AG04449 (cell line): ENCODE data around the gene PRKN.

Experiments used
- CTCF ChIA-PET: fragments of 350-600 bp; formaldehyde crosslinking; extraction: SDS; loops from one replicate; lab custom pipeline; 2021; ENCODE audit warnings: antibody characterized with exemption; lab: Yijun Ruan, JAX
- POLR2A ChIA-PET: fragments of 400-600, 350-600 bp; formaldehyde crosslinking; extraction: SDS; loops from one replicate; lab custom pipeline; 2020; ENCODE audit warnings: antibody characterized with exemption, inconsistent platforms; lab: Yijun Ruan, JAX
- DNase-seq: peaks from one replicate; pipeline ENCODE4 v3.0.0-alpha.2; 2010; ENCODE audit warnings: low read depth, low spot score
- H3K4me3 ChIP-seq: 2 replicates; pipeline ENCODE4 v1.5.1; 2011; ENCODE audit warnings: low read depth, mild to moderate bottlenecking, control low read depth, low read length
- CTCF ChIP-seq: IDR thresholded peaks from one replicate; pipeline ENCODE4 v1.5.1; 2011; ENCODE audit warnings: mild to moderate bottlenecking, moderate library complexity, low read length, control low read depth, inconsistent platforms; ENCODE audit not compliant: insufficient read depth; ENCODE audit errors: missing control alignments

The PRKN gene

GRCh38 chr6:161522276-161522675 is 1205.3 kb downstream of the PRKN start:
- no peak overlapping the region for H3K4me3 ChIP-seq
- ChIA-PET POLR2A (no interaction called here), CTCF (no interaction called here)
- no peak for DNase-seq
- TF ChIP-seq CTCF: no peak

GRCh38 chr6:161511447-161512095 is 1216.0 kb downstream of the PRKN start:
- no peak for DNase-seq
- TF ChIP-seq CTCF: no peak
- no peak overlapping the region for H3K4me3 ChIP-seq
- POLR2A ChIA-PET: no interaction called here
- CTCF ChIA-PET: no interaction called here

- TF ChIP-seq CTCF: no peak
- H3K4me3 ChIP-seq: no peak overlapping the region
- ChIA-PET POLR2A (no interaction called here), CTCF (interaction anchor here (1.0 kb wide), 1 partner anchor 39 kb away, joined by 4 read pairs; no protein-coding TSS in a partner anchor)
- no peak for DNase-seq
Observed at GRCh38 chr6:161508341-161508740, 1219.2 kb downstream of the PRKN start.

GRCh38 chr6:161507375-161507774 is 1220.2 kb downstream of the PRKN start:
- no peak for TF ChIP-seq CTCF
- CTCF ChIA-PET: interaction anchor here (0.5 kb wide), 1 partner anchor 8 kb away, joined by 4 read pairs; no protein-coding TSS in a partner anchor
- DNase-seq: no peak
- no peak overlapping the region for H3K4me3 ChIP-seq
- POLR2A ChIA-PET: no interaction called here

GRCh38 chr6:161503570-161503969 is 1224.0 kb downstream of the PRKN start:
- H3K4me3 ChIP-seq: no peak overlapping the region
- DNase-seq: no peak
- ChIA-PET POLR2A (no interaction called here), CTCF (no interaction called here)
- no peak for TF ChIP-seq CTCF

GRCh38 chr6:161498881-161499280 is 1228.7 kb downstream of the PRKN start:
- no peak for DNase-seq
- ChIA-PET CTCF (interaction anchor here (0.8 to 4.6 kb wide), 3 partner anchors 9 to 105 kb away, joined by 4 to 39 read pairs (median 15); no protein-coding TSS in a partner anchor), POLR2A (no interaction called here)
- no peak for TF ChIP-seq CTCF
- no peak overlapping the region for H3K4me3 ChIP-seq
